NCI-H2107 (cell line): ENCODE data around the gene TMEM217.
A peak's percentile ranks its signal among the peaks of the same experiment; 100 is the strongest.
"Not testable (repeated sequence)": the region's sequence is repeated elsewhere in the genome, so short reads cannot be mapped to it uniquely, and the experiment has no call there.

Experiments
- DNase-seq: peaks from one replicate; lab custom pipeline; 2025; lab: John Stamatoyannopoulos, UW

The TMEM217 gene

DNA sequence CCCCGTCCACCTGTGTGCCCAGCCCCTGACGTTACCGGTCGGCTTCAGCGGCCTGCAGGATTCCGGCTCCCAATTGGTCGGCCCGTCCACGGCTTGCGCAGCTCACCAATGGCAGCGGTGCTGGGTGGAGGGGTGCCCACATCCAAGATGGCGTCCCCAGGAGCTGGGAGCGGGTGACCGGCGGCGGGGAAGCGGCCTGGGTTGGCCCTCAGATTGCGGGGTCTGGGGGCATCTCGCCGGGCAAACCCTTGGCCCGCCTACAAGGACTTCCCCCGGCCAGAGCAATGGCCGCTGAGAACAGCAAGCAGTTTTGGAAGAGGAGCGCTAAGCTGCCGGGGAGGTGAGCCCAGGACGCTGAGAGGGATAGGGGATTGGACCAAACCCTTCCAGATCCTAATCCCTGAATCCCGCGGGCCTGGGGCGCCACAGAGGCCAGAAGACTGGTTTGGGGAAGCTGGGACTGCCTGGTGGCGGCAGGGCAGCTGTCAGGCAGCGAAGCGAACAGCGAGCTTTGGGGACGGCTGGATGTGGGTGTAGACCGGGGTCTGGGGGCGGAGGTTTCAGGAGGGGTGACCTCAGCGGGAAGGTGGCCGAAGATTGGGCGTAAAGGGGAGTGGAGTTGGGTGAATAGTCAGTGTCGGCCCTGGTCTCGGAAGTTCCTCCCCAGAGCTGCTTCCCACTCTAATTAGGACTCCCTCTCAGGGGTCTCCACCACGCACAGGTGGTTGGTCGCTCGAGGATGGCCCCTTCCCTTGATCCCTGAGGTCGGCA lies at the start of gene TMEM217, which contains the start of gene TBC1D22B:
TSS of gene TMEM217 (minus strand) at position 511 of the 771 bp plus-strand sequence. CDS start 39,114 bp downstream, outside the sequence.
TSS of gene TBC1D22B (plus strand) at position 139 of the 771 bp plus-strand sequence. CDS start at position 285, 146 bp downstream.
- peak; percentile 72 for DNase-seq

GRCh38 chr6:37307484-37307883 lies 49.5 kb upstream of the TMEM217 start:
- not testable (repeated sequence) for DNase-seq

- DNase-seq = no peak
These were observed 48.8 kb upstream of the TMEM217 start for GRCh38 chr6:37306624-37307222.

DNA sequence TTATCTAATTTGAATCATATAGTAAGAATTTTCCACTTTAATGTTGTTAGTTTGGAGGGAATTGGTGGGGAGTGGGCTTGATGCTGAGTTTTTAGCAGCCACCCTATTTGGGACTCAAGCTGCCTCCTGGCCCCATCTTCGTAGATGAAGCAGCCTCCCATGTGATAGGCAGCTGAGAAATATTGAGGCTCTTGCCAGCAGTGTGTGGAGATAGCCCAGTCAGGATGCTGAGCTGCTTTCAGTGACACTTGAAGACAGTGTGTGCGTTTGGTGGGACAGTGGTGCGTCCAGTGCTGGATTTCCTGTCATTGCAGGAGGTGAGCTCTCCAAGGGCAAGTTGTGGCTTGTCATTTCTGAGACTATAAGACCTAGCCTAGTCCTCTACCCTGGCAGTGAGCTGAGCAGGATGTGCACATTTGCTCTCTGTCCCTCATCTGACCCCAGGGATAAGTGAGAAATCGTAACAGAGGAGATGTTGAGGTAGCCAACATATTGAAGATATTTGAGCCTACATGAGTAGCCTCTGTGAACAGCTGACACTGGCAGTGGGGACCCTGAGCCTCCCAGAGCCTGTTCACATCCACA lies 48.0 kb upstream of the TMEM217 start:
- no peak for DNase-seq

DNA sequence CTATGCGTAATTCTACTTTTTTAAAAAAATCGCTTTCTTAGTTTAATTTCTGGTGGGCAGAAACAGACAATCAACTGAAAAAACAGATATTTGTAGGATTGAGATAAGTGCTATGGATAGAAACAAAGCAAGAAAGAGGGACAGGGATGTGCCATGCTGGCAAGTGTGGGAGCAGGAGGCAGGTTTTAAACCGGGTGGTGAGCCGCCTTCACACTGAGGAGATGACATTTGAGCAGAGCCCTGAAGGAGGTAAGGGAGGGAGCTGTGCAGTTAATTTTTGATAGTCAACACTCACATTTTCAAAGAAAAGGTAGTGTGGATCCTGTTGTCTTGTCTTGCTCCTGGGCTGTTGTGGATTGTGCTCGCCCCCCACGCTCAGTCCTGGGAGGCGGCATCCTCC lies 46.8 kb upstream of the TMEM217 start:
- DNase-seq = no peak

GRCh38 chr6:37303891-37304503 lies 46.1 kb upstream of the TMEM217 start:
- no peak for DNase-seq

GRCh38 chr6:37303091-37303660 lies 45.2 kb upstream of the TMEM217 start:
- DNase-seq = no peak

- DNase-seq = no peak
These were observed 44.2 kb upstream of the TMEM217 start for GRCh38 chr6:37302086-37302686.

GRCh38 chr6:37299990-37300389 lies 42.0 kb upstream of the TMEM217 start:
- DNase-seq = no peak

GRCh38 chr6:37298958-37299357 lies 41.0 kb upstream of the TMEM217 start:
- DNase-seq = no peak

GRCh38 chr6:37297637-37298036 lies 39.7 kb upstream of the TMEM217 start:
- DNase-seq = not testable (repeated sequence)

DNA sequence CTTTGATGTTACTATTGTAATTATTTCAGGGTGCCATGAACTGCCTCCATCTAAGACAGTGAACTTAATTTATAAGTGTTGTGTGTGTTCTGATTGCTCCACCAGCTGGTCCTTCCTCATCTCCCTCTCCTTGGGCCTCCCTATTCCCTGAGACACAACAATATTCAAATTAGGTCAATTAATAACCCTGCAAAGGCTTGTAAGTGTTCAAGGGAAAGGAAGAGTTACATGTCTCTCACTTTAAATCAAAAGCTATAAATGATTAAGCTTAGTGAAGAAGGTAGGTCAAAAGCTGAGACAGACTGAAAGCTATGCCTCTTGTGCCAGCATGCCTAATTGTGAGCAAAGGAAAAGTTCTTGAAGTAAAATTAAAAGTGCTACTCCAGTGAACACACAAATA lies 35.5 kb upstream of the TMEM217 start:
- no peak for DNase-seq

GRCh38 chr6:37289931-37290330 lies 32.0 kb upstream of the TMEM217 start:
- no peak for DNase-seq

GRCh38 chr6:37288247-37288646 lies 30.3 kb upstream of the TMEM217 start:
- DNase-seq = no peak

- no peak for DNase-seq
These were observed 29.7 kb upstream of the TMEM217 start for GRCh38 chr6:37287519-37288157.

GRCh38 chr6:37285861-37286311 lies 27.9 kb upstream of the TMEM217 start:
- DNase-seq = no peak

GRCh38 chr6:37284781-37285180 lies 26.8 kb upstream of the TMEM217 start:
- no peak for DNase-seq

GRCh38 chr6:37283671-37284151 lies 25.8 kb upstream of the TMEM217 start:
- no peak for DNase-seq

GRCh38 chr6:37283268-37283667 lies 25.3 kb upstream of the TMEM217 start:
- no peak for DNase-seq

GRCh38 chr6:37282371-37282770 lies 24.4 kb upstream of the TMEM217 start:
- no peak for DNase-seq
